Caco-2 (cell line): ENCODE measurements around the gene STARD10. TPM values are rescaled to one million over a fixed set of nuclear protein-coding genes. Genes with fewer than 3 reads are reported as not detected.

Experiments
- BruUV-seq: library from RNA; stranded (reverse); fragments of 400-500 nt; replicated peaks from 2 replicates; lab custom pipeline; 2021; lab: Mats Ljungman, UMichigan
- CTCF ChIA-PET: fragments of 300-600 bp; sonication (Branson Sonifier 250); formaldehyde crosslinking; loops from one replicate; lab custom pipeline; 2022; ENCODE audit warnings: antibody characterized with exemption; lab: Charles Lee
- POLR2A ChIA-PET: fragments of 300-600 bp; sonication (Branson Sonifier 250); formaldehyde crosslinking; loops from one replicate; lab custom pipeline; 2022; ENCODE audit warnings: antibody characterized with exemption; lab: Charles Lee
- DNase-seq, 2 experiments: peaks; one replicate each; pipeline versions ENCODE4 v3.0.0 to v3.0.0-alpha.2; 2020 to 2022
- H3K27me3 ChIP-seq: replicated peaks from 2 replicates; pipeline ENCODE4 v1.6.0; 2011; ENCODE audit warnings: low read length; ENCODE audit not compliant: control insufficient read depth, insufficient read depth
- H3K36me3 ChIP-seq: 2 replicates; pipeline ENCODE4 v1.5.1; 2011; ENCODE audit warnings: low read length; ENCODE audit not compliant: control insufficient read depth, insufficient read depth
- H3K4me1 ChIP-seq: fragments of 250-450 bp; sonication (Bioruptor Pico); 2 replicates; pipeline ENCODE4 v1.5.1; 2020; ENCODE audit warnings: mild to moderate bottlenecking
- H3K4me3 ChIP-seq: 2 replicates; pipeline ENCODE4 v1.5.1; 2011; ENCODE audit warnings: low read depth, mild to moderate bottlenecking, control low read depth, low read length
- H3K9me3 ChIP-seq: fragments of 250-450 bp; sonication (Bioruptor Pico); 2 replicates; pipeline ENCODE4 v1.5.1; 2020; ENCODE audit warnings: mild to moderate bottlenecking, moderate library complexity
- H3K27ac Mint-ChIP-seq: one replicate; pipeline ENCODE4 v1.8.0; 2022; ENCODE audit warnings: mixed read lengths; ENCODE audit not compliant: unreplicated experiment
- H3K27me3 Mint-ChIP-seq: one replicate; pipeline ENCODE4 v1.8.0; 2022; ENCODE audit warnings: mixed read lengths; ENCODE audit not compliant: insufficient read depth, unreplicated experiment
- H3K36me3 Mint-ChIP-seq: one replicate; pipeline ENCODE4 v1.8.0; 2022; ENCODE audit warnings: mild to moderate bottlenecking, mixed read lengths; ENCODE audit not compliant: insufficient read depth, unreplicated experiment
- H3K4me1 Mint-ChIP-seq: one replicate; pipeline ENCODE4 v1.8.0; 2022; ENCODE audit warnings: low read depth, mixed read lengths; ENCODE audit not compliant: unreplicated experiment
- H3K4me3 Mint-ChIP-seq: one replicate; pipeline ENCODE4 v1.8.0; 2022; ENCODE audit warnings: mild to moderate bottlenecking, moderate library complexity, mixed read lengths; ENCODE audit not compliant: unreplicated experiment
- H3K9me3 Mint-ChIP-seq: one replicate; pipeline ENCODE4 v1.8.0; 2022; ENCODE audit warnings: mixed read lengths; ENCODE audit not compliant: unreplicated experiment
- CTCF ChIP-seq, 2 experiments: fragments of 200-600 bp in 1 of 2; IDR thresholded peaks; 1 replicate in 1 of 2; 2 replicates in 1 of 2; pipeline versions ENCODE4 v1.5.1 to v1.8.0; 2011 to 2022; ENCODE audit warnings: antibody characterized with exemption in 1 of 2, control low read depth in 1 of 2, inconsistent platforms in 1 of 2, low read depth in 1 of 2, low read length in 1 of 2, mild to moderate bottlenecking in 1 of 2, moderate library complexity in 1 of 2; ENCODE audit not compliant: insufficient read depth in 1 of 2, severe bottlenecking in 1 of 2, unreplicated experiment in 1 of 2
- intact Hi-C: fragments of 100-400 bp; cut with micrococcal nuclease; formaldehyde crosslinking; loops from one replicate; pipeline ENCODE4 v1.10.0; 2022; ENCODE audit not compliant: unreplicated experiment
- total RNA-seq: library from RNA; stranded (reverse); gene quantifications from 2 replicates; pipeline ENCODE4 v1.2.3, GENCODE V29; 2022

The STARD10 gene
- total RNA-seq, 1 experiment from 2014 or later, result 492 TPM

- no peak for DNase-seq
Observed at GRCh38 chr11:72842126-72842525, 48.3 kb upstream of the STARD10 start.

GRCh38 chr11:72841397-72841796 is 47.5 kb upstream of the STARD10 start:
- DNase-seq, result no peak
- no peak overlapping the region for H3K27ac Mint-ChIP-seq
- BruUV-seq, result no TSS peak
- POLR2A ChIA-PET, result interaction anchor here (0.7 kb wide), 1 partner anchor 18 kb away, joined by 15 read pairs; no protein-coding TSS in a partner anchor
- no peak overlapping the region for H3K4me3 Mint-ChIP-seq
- Histone ChIP-seq H3K36me3 (no peaks in the 10 kb centered on the region), H3K4me1 (no peaks in the 10 kb centered on the region), H3K27me3 (no peaks in the 10 kb centered on the region), H3K4me3 (no peak overlapping the region), H3K9me3 (no peaks in the 10 kb centered on the region)
- H3K27me3 Mint-ChIP-seq, result no peaks in the 10 kb centered on the region
- TF ChIP-seq CTCF (IDR thresholded peaks at IDR 0.05; ENCODE audit: insufficient read depth in 1 of 2, low read depth in 1 of 2, low read length in 1 of 2, severe bottlenecking in 1 of 2, unreplicated experiment in 1 of 2), result no peak
- H3K36me3 Mint-ChIP-seq, result peaks cover 6% of the 10 kb centered on the region
- H3K4me1 Mint-ChIP-seq, result no peaks in the 10 kb centered on the region
- CTCF ChIA-PET, result interaction anchor here (0.7 kb wide), 1 partner anchor 753 kb away, joined by 3 read pairs; no protein-coding TSS in a partner anchor
- H3K9me3 Mint-ChIP-seq, result no peaks in the 10 kb centered on the region
- intact Hi-C loops, result no loop called here

More at GRCh38 chr11:72842126-72842525, 48.3 kb upstream of the STARD10 start:
- Histone ChIP-seq H3K9me3 (no peaks in the 10 kb centered on the region), H3K36me3 (no peaks in the 10 kb centered on the region), H3K4me1 (no peaks in the 10 kb centered on the region), H3K4me3 (no peak overlapping the region), H3K27me3 (no peaks in the 10 kb centered on the region)
- no peak overlapping the region for H3K27ac Mint-ChIP-seq
- H3K4me3 Mint-ChIP-seq, result no peak overlapping the region
- H3K36me3 Mint-ChIP-seq, result peaks cover 6% of the 10 kb centered on the region
- CTCF ChIA-PET, result no interaction called here
- H3K4me1 Mint-ChIP-seq, result no peaks in the 10 kb centered on the region
- no peaks in the 10 kb centered on the region for H3K27me3 Mint-ChIP-seq
- no TSS peak for BruUV-seq
- no peak for TF ChIP-seq CTCF (IDR thresholded peaks at IDR 0.05; ENCODE audit: insufficient read depth in 1 of 2, low read depth in 1 of 2, low read length in 1 of 2, severe bottlenecking in 1 of 2, unreplicated experiment in 1 of 2)
- intact Hi-C loops, result no loop called here
- H3K9me3 Mint-ChIP-seq, result no peaks in the 10 kb centered on the region
- POLR2A ChIA-PET, result no interaction called here

- no peaks in the 10 kb centered on the region for H3K27me3 ChIP-seq
- H3K4me3 ChIP-seq, result no peak overlapping the region
- BruUV-seq, result no TSS peak
- no peak for DNase-seq
- CTCF ChIA-PET, result interaction anchor here (1.4 kb wide), 1 partner anchor 337 kb away, joined by 6 read pairs; no protein-coding TSS in a partner anchor
- no peaks in the 10 kb centered on the region for H3K4me1 Mint-ChIP-seq
- no peak overlapping the region for H3K4me3 Mint-ChIP-seq
- H3K9me3 ChIP-seq, result no peaks in the 10 kb centered on the region
- no peaks in the 10 kb centered on the region for H3K27me3 Mint-ChIP-seq
- intact Hi-C loops, result no loop called here
- no peak for TF ChIP-seq CTCF (IDR thresholded peaks at IDR 0.05; ENCODE audit: insufficient read depth in 1 of 2, low read depth in 1 of 2, low read length in 1 of 2, severe bottlenecking in 1 of 2, unreplicated experiment in 1 of 2)
- H3K9me3 Mint-ChIP-seq, result no peaks in the 10 kb centered on the region
- H3K36me3 Mint-ChIP-seq, result peaks cover 6% of the 10 kb centered on the region
- H3K36me3 ChIP-seq, result no peaks in the 10 kb centered on the region
- H3K4me1 ChIP-seq, result no peaks in the 10 kb centered on the region
- POLR2A ChIA-PET, result interaction anchor here (0.6 kb wide), 1 partner anchor 174 kb away, joined by 3 read pairs; no protein-coding TSS in a partner anchor
- no peak overlapping the region for H3K27ac Mint-ChIP-seq
Observed at GRCh38 chr11:72840780-72841179, 46.9 kb upstream of the STARD10 start.
